ENCODE results near the gene SIRPA.

Gene SIRPA

DNA sequence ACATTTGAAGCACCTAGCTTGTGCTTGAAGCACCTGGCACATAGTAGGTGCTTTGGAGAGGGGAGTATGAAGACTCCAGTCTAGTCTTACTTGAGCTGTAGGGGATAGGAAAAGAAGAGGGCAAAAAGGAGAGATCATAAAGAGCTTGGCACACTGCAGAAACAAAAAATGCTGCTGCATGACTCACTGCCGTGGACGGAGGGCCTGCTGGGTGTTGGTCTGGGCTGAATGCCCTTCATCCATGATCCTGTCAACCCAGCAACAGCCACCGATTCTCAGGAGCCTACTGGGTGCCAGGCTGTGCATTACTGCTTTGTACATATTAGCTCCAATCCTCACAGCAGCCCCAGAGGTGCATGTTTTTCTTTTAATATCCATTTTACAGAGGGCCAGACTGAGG is 92.6 kb downstream of the SIRPA start:
- no peak for DNase-seq
